IPS-18a (cell line): ENCODE data around the gene SCP2.

ENCODE experiments used
- H3K27ac ChIP-seq: one replicate; pipeline ENCODE4 v1.5.1; 2013; ENCODE audit warnings: low read length
- H3K27me3 ChIP-seq: one replicate; pipeline ENCODE4 v1.6.1; 2013; ENCODE audit warnings: mild to moderate bottlenecking, low read length; ENCODE audit not compliant: control insufficient read depth, insufficient read depth
- H3K36me3 ChIP-seq: one replicate; pipeline ENCODE4 v1.6.1; 2013; ENCODE audit warnings: low read depth, low read length; ENCODE audit not compliant: control insufficient read depth
- H3K4me1 ChIP-seq: one replicate; pipeline ENCODE4 v1.6.1; 2013; ENCODE audit warnings: low read depth, low read length; ENCODE audit not compliant: control insufficient read depth
- H3K4me3 ChIP-seq: one replicate; pipeline ENCODE4 v1.5.1; 2013; ENCODE audit warnings: low read length
- H3K9ac ChIP-seq: one replicate; pipeline ENCODE4 v1.6.1; 2013; ENCODE audit warnings: mild to moderate bottlenecking, low read length, moderate library complexity
- H3K9me3 ChIP-seq: one replicate; pipeline ENCODE4 v1.6.1; 2013; ENCODE audit warnings: low read depth, low read length; ENCODE audit not compliant: control insufficient read depth

The SCP2 gene

DNA sequence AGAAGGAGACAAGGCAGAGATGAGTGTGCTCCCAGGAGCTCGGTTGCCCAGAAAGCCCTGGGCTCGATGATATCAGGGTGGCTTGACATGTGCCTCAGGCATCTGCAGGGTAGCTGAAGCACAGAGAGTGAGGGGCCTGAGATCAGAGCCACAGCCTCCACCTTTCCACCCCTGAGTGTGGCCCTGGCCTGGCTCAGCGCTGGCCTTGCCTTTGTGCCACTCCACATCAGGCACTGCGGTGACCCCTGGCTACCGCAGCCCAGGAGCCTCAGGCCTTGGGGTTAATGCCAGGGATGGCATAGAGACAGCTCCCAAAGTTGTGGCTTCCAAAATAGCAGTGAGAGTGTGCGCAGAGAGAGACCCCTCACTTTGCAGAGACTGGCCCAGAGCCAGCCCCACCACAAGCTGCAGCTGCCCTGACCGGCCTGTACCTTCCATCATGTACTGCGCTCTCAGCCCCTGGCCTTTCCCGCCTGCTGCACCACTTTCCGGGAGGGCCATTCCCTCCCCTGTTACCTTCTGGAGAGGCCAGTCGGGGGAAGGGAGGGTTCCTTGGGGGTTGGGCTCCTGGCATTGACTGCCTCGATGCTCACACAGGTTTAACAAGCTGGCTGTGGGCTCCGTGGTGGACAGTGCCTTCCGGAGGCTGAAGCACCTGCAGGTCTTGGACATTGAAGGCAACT, 154.4 kb downstream of the SCP2 start:
- Histone ChIP-seq H3K36me3 (no peaks in the 10 kb centered on the region), H3K9me3 (no peaks in the 10 kb centered on the region), H3K4me1 (peaks cover 7% of the 10 kb centered on the region), H3K9ac (no peak overlapping the region), H3K27me3 (no peaks in the 10 kb centered on the region), H3K4me3 (no peak overlapping the region), H3K27ac (no peak overlapping the region)

DNA sequence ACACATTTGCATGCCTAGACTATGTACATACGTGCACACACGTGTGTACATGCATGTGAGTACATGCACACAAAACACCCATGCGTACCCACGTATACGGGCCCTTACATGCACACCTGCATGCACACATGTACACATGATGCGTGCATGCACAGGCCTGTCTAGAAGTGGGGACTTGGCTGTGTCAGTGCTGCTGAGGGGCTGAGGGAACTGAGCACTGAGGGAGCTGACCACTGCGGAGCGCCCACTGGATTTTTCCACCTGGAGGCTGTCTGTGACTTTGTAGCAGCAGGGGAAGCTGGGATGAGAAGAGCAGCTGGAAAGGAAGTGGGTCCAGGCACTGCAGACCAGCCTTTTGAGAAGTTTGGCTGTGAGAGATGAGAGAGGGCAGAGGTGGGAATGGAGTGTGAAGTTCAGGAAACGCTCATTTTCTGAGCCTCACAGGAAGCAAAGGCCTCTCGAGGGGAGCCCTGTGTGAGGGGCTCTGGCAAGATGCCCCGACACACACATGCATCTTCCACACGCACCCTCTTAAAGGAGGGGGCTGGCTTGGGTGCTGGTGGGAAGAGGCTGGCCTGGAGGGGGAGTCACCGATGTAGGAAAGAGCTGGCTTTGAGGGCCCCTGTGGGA, 155.9 kb downstream of the SCP2 start:
- H3K9me3 ChIP-seq: no peaks in the 10 kb centered on the region
- no peak overlapping the region for H3K4me3 ChIP-seq
- no peak overlapping the region for H3K27ac ChIP-seq
- H3K36me3 ChIP-seq: no peaks in the 10 kb centered on the region
- no peak overlapping the region for H3K9ac ChIP-seq
- H3K27me3 ChIP-seq: no peaks in the 10 kb centered on the region
- peaks cover 7% of the 10 kb centered on the region for H3K4me1 ChIP-seq

GRCh38 chr1:53083636-53084588, 156.8 kb downstream of the SCP2 start:
- Histone ChIP-seq H3K9ac (no peak overlapping the region), H3K4me1 (peaks cover 7% of the 10 kb centered on the region), H3K27ac (no peak overlapping the region), H3K4me3 (no peak overlapping the region), H3K9me3 (no peaks in the 10 kb centered on the region), H3K36me3 (no peaks in the 10 kb centered on the region), H3K27me3 (no peaks in the 10 kb centered on the region)

DNA sequence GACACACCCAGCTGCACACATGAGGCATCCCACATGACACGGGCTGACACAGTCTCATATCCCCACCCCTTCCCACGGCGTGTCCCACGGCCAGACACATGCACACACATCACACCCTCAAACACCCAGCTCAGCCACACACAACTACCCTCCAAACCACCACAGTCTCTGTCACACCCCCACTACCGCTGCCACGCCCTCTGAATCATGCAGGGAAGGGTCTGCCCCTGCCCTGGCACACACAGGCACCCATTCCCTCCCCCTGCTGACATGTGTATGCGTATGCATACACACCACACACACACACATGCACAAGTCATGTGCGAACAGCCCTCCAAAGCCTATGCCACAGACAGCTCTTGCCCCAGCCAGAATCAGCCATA, 157.5 kb downstream of the SCP2 start:
- H3K4me1 ChIP-seq: peaks cover 7% of the 10 kb centered on the region
- H3K27ac ChIP-seq: no peak overlapping the region
- H3K4me3 ChIP-seq: no peak overlapping the region
- H3K9ac ChIP-seq: no peak overlapping the region
- no peaks in the 10 kb centered on the region for H3K36me3 ChIP-seq
- H3K9me3 ChIP-seq: no peaks in the 10 kb centered on the region
- H3K27me3 ChIP-seq: no peaks in the 10 kb centered on the region

- Histone ChIP-seq H3K27ac (no peak overlapping the region), H3K4me1 (peaks cover 7% of the 10 kb centered on the region), H3K9ac (no peak overlapping the region), H3K4me3 (no peak overlapping the region), H3K27me3 (no peaks in the 10 kb centered on the region), H3K9me3 (no peaks in the 10 kb centered on the region), H3K36me3 (no peaks in the 10 kb centered on the region)
Measured at GRCh38 chr1:53085405-53085804, 158.3 kb downstream of the SCP2 start.

DNA sequence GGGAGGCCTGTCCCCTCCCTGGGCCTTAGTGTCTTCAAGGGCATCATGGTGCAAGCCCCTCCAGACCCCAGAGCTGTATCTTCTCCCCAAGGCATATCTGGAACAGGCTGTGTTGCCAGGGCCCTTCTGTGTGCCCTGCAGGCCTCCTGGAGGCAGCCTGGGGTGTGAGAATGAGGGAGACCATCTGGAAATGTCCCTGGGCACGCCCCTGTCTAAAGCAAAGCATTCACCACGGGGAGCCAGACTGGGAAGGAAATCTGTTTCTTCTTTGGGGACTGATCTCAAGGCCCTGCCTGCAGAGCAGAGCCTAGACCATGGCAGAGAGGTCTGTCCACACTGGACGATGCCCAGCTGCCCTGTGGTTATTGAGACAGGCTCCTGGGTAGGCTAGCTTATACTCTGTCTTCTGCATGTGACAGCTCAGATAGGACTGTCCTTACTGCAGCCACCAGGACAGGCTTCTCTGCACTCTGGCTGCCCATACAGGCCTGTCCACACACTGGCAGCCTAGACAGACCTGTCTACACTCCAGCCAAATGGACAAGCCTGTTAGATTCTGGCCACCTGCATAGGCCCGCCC, 159.5 kb downstream of the SCP2 start:
- Histone ChIP-seq H3K4me1 (peaks cover 7% of the 10 kb centered on the region), H3K4me3 (no peak overlapping the region), H3K9ac (no peak overlapping the region), H3K9me3 (no peaks in the 10 kb centered on the region), H3K27me3 (no peaks in the 10 kb centered on the region), H3K27ac (no peak overlapping the region), H3K36me3 (no peaks in the 10 kb centered on the region)

GRCh38 chr1:53087332-53088285, 160.5 kb downstream of the SCP2 start:
- no peaks in the 10 kb centered on the region for H3K27me3 ChIP-seq
- H3K9me3 ChIP-seq: no peaks in the 10 kb centered on the region
- no peaks in the 10 kb centered on the region for H3K4me1 ChIP-seq
- H3K9ac ChIP-seq: no peak overlapping the region
- no peak overlapping the region for H3K27ac ChIP-seq
- no peak overlapping the region for H3K4me3 ChIP-seq
- H3K36me3 ChIP-seq: no peaks in the 10 kb centered on the region

DNA sequence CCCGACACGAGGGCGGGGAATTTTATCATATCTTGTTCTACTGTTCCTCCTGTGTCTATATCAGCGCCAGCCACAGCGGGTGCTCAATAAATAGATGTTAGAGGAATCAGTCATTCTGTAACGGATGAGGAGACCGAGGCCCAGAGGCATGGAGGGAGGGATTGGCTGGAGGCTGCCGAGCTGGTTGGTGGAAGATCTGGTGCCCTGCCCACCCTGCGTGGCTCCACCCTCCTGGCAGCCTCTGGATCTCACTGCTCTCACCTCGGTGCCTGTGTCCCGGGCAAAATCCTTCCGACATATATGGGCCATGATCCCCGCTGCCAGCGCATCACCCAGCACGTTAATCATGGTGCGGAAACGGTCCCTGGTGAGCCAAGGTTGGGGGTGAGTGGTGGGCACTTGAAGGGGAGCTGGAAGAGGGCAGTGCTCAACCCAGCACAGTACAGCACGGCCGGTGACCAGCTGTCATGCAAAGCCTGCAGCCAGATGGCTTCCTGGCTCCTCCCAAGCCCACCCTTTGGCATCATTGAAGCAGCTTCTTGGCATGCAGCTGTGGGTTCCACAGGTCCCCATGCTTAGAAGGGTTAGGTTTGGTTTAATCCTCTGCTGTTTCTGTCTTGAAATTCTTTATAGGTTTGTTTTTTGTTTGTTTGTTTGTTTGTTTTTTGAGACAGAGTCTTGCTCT, 161.7 kb downstream of the SCP2 start:
- H3K27me3 ChIP-seq: no peaks in the 10 kb centered on the region
- no peak overlapping the region for H3K4me3 ChIP-seq

DNA sequence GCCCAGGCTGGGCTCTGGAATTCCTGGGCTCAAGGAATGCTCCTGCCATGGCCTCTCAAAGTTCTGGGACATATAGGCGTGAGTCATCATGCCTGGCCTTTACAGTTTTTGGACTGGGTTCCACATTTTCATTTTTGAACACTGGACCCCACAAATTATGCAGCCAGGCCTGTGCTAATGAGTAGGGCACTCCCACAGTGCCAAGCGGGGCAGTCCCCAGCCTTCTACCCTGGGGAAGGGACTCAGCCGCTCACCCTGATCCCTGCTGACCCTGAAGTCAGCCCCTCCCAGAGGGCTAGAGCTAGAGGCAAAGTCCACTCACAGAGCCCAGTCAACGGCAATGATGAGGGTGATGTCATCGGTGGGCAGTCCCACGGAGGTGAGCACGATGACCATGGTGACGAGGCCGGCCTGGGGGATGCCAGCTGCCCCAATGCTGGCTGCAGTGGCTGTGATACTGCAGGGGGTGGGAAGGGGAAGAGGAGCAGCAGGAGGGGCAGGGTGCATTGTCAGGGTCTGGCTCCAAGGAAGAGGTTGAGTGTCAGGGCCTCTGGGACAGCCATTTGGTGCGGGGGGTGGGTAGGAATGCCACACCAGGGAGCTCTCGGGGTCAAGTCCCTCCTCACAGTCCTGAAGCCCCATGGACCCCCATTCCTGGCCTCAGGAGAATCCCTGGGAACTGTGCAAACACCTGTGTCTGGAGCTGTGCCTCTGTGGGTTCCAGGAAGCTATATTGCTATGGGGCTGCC, 162.6 kb downstream of the SCP2 start:
- Histone ChIP-seq H3K4me3 (no peak overlapping the region), H3K27me3 (no peaks in the 10 kb centered on the region), H3K9me3 (no peaks in the 10 kb centered on the region), H3K4me1 (no peaks in the 10 kb centered on the region), H3K36me3 (no peaks in the 10 kb centered on the region), H3K27ac (no peak overlapping the region), H3K9ac (no peak overlapping the region)

More for the DNA sequence above, 161.7 kb downstream of the SCP2 start:
- Histone ChIP-seq H3K27ac (no peak overlapping the region), H3K9ac (no peak overlapping the region), H3K36me3 (no peaks in the 10 kb centered on the region), H3K9me3 (no peaks in the 10 kb centered on the region), H3K4me1 (no peaks in the 10 kb centered on the region)
